GM19238 (cell line): ENCODE data around the gene NDOR1.
A peak's percentile ranks its signal among the peaks of the same experiment; 100 is the strongest.
"Not testable (repeated sequence)": the region's sequence is repeated elsewhere in the genome, so short reads cannot be mapped to it uniquely, and the experiment has no call there.

Source experiments
- DNase-seq: peaks from one replicate; pipeline ENCODE4 v3.0.0; 2011; ENCODE audit warnings: low spot score; ENCODE audit not compliant: insufficient read length

NDOR1 gene

DNA sequence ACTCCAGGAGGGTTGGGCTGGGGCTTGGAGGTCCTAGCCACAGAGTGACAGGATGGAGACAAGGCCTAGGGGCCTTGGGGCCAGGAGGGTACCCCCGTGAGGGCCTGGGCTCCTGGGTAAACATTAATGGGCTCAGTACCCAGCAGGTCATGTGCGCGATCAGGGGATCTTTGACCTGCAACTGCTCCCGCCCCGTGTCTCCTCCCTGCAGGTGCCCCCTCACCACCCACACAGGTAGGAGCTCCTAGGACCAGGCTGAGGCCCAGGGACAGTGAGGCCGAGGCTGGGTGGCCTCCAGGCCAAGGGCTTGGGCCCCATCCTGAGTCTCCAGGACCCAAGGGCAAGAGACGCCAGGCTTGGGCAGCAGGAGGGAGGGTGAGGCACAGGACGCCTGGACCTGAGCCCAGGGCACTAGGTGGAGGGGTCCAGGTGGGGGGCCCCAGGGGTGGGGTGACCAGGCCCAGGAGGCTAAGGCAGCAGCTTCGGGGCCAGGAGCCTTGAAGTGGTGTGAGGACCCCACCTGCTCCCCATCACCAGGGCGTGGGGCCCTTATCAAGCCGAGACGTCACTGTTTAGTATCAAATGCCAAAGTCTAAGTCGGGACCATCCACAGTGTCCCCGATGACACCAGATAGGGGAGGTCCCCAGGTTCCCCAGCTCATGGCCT lies 25.3 kb downstream of the NDOR1 start, which contains the start of gene SLC34A3:
Gene SLC34A3 (plus strand): TSS at position 197 of the 667 bp plus-strand sequence. CDS start 802 bp downstream, outside the sequence.
- no peak for DNase-seq

DNA sequence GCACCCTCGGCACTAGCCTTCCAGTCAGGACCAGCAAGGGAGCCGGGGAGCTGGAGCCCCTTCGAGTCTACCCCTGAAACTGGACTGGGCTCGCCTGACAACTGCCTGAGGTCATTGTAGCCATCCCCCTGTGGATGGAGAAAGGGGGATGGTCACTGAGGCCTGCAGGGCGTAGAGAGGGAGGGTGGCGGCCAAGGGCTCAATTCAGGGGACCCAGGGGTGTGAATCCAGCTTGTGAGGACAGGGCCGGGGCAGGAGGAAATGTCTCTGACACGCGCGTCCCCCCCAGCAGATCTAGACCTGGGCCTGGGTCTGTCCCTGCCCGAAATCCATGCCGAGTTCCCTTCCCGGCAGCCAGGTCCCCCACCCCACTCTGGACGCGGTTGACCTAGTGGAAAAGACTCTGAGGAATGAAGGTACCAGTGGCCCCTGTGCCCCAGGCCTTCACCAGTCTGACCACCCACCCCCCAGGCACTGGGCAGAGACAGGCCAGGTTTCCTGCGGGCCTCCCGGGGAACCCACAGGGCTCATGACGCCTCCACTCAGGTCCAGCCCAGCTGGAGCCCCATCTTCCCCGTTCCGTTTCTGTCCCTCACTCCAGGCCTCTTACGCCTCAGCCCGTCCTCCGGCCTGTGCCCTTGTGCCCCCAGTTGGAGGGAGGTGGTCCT lies 26.0 kb downstream of the NDOR1 start:
- no peak for DNase-seq

DNA sequence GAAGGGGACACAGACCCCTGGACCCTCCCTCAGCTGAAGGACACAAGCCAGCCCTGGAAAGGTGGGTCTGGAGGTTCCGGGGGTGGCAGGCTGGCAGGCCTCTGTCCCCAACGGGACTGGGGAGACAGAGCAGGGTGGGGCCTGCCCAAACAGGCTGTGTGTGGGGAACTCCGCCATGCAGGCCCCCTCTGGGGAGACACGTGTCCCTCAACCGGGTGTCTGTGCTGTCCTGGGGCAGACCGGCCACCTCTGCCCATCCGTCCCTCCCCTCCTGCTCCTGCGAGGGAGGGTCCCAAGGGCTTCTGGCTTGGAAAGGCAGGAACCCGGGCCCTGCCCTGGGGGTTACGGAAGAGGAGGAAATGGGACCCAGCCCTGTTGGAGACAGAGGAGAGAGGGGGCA lies 26.6 kb downstream of the NDOR1 start:
- DNase-seq, result no peak

DNA sequence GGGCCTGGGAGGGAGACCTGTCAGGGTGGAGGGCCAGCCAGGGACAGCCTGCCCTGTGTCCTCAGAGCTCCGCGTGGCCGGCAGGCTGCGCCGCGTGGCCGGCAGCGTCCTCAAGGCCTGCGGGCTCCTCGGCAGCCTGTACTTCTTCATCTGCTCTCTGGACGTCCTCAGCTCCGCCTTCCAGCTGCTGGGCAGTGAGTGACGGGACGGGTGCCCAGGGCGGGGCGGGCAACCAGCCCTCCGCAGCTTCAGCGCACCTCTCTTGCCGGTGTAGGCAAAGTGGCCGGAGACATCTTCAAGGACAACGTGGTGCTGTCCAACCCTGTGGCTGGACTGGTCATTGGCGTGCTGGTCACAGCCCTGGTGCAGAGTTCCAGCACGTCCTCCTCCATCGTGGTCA lies 27.0 kb downstream of the NDOR1 start:
- no peak for DNase-seq

DNA sequence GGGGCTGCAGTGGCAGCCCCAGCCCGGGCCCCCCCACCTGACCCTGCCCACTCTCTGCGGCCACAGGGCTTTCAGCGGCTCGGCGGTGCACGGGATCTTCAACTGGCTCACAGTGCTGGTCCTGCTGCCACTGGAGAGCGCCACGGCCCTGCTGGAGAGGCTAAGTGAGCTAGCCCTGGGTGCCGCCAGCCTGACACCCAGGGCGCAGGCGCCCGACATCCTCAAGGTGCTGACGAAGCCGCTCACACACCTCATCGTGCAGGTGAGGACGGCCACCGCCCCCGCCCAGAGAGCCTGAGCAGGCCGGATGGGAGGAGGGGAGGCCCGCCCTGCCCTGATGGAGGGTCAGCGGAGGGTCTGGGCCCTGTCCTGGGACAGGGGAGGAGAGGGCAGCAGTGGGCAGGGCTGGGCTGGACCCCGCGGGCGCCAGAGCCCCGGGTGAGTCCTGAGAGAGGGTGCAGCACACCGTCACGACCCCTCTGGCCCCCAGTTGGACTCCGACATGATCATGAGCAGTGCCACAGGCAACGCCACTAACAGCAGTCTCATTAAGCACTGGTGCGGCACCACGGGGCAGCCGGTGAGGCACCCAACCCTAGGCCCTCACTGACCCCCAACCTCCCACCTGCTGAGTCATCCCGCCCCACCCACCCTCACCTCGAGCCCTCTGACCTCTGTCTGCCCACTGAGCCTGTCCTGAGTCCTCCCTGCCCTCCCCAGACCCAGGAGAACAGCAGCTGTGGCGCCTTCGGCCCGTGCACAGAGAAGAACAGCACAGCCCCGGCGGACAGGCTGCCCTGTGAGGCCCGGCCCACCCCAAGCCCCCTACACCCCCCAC lies 27.9 kb downstream of the NDOR1 start:
- no peak for DNase-seq

DNA sequence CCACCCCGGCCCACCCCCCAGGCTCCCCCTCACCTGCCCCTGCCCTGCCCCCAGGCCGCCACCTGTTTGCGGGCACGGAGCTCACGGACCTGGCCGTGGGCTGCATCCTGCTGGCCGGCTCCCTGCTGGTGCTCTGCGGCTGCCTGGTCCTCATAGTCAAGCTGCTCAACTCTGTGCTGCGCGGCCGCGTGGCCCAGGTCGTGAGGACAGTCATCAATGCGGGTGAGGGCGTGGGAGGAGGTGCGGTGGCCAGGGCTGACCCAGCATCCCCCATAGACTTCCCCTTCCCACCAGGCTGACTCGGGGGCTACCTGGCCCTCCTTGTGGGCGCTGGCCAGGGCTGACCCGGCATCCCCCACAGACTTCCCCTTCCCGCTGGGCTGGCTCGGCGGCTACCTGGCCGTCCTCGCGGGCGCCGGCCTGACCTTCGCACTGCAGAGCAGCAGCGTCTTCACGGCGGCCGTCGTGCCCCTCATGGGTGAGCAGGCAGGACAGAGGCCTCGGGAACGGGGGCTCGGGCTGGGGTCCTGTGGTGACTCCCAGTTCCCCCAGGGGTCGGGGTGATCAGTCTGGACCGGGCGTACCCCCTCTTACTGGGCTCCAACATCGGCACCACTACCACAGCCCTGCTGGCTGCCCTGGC lies 28.7 kb downstream of the NDOR1 start:
- DNase-seq, result no peak

DNA sequence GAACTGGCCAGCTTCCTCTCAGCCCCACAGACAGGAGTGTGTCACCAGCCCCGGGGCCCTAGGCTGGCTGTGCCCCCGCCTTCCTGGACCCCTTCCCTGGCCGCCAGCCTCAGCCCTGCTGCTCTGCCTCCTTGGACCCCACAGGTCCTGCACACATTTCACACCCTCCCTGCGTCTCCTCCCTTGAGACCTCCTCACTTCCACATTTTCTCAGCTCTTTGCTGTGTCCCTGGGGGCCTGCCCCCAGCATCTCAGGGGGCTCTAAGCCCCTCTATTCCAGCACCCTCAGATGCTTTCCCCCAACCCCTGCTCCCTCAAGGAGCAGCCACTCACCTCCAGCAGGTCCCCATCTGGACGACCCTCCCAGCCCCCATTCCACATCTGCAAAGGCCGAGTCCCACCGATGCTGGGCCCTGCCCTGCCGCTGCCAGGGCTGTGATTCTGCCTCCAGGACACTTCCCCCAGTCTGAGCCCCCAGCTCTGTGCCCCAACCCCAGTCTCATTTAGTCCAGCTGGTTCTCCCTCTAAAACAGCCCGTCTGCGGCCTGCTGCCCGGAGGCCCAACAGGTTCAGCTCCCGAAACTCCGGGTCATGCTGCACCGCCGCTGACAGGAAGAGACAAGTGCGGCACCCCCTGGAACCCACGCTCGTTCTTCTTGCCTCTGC lies 29.4 kb downstream of the NDOR1 start:
- no peak for DNase-seq

DNA sequence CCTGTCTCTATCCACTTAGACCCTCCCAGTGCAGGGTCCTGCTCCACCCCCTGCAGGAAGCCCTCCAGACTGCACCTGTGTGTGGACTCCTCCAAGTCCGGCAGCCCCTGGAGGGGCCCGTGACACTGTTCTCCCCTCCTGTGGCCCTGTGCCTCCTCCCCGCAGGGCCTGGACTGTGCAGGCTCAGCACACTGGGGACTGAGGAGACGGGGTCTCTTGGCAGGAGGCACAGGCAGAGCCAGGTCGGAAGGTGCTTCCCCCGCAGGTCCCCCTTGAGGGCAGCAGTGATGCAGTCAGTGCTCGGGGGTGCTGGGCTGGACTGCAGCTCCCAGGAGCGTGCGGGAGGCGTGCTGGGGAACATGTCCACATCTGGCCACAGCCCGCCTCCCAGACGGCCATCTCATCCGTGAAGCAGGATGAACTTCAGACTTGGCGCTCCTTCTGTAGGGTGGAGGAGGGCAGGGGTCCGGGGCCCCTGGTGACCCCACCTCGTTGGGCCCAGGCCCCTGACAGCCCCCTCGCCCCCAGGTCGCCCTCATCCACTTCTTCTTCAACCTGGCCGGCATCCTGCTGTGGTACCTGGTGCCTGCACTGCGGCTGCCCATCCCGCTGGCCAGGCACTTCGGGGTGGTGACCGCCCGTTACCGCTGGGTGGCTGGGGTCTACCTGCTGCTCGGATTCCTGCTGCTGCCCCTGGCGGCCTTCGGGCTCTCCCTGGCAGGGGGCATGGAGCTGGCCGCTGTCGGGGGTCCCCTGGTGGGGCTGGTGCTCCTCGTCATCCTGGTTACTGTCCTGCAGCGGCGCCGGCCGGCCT lies 30.1 kb downstream of the NDOR1 start:
- no peak for DNase-seq

DNA sequence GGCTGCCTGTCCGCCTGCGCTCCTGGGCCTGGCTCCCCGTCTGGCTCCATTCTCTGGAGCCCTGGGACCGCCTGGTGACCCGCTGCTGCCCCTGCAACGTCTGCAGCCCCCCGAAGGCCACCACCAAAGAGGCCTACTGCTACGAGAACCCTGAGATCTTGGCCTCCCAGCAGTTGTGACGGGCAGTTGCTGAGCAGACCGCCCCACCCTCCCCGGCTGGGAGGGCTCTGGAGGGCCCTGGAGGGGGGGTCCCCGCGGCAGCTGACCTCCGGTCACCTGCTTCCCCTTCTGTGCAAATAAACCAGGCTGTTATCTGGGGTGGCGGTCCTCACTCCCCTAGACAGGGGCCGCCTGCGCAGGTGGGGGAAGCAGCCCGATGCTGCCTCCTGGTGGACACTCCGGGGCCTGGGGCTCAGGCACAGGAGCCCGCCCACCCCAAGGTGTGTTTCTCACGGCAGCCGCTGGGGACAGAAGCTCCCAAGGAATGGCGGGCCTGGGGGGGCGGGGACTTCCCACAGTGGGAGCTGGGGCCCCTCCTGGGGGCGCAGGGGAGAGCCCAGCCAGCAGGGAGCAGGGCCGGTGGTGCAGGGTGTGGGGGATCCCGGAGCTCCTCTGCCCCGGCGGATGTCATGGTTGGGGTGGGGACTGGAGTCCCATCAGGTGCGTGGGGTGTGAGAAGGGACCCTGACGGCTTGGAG lies 30.9 kb downstream of the NDOR1 start:
- peak; percentile 99 for DNase-seq

DNA sequence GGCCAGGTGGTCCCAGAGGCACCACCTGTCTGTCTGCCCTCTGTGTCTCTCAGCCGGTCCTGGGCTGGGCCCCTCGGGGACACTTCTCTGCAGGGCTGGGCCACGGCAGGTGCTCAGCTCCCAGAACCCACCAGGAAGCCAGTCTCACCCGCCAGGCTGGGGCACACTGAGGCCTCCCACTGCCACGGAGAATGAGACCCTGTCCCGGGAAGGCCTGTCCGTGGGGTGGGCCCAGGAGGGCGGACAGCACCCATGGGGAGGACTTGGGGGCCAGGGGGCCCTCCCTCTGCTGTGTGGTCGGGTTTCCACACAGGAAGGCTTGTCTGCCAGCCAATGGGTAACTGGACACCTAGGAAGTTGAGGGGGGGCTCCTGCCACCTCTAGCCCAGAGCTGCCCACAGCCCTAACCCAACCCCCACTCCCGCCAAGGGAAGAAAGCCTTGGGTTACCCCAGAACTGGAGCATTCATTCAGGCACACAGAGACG lies 31.5 kb downstream of the NDOR1 start:
- DNase-seq, result no peak

DNA sequence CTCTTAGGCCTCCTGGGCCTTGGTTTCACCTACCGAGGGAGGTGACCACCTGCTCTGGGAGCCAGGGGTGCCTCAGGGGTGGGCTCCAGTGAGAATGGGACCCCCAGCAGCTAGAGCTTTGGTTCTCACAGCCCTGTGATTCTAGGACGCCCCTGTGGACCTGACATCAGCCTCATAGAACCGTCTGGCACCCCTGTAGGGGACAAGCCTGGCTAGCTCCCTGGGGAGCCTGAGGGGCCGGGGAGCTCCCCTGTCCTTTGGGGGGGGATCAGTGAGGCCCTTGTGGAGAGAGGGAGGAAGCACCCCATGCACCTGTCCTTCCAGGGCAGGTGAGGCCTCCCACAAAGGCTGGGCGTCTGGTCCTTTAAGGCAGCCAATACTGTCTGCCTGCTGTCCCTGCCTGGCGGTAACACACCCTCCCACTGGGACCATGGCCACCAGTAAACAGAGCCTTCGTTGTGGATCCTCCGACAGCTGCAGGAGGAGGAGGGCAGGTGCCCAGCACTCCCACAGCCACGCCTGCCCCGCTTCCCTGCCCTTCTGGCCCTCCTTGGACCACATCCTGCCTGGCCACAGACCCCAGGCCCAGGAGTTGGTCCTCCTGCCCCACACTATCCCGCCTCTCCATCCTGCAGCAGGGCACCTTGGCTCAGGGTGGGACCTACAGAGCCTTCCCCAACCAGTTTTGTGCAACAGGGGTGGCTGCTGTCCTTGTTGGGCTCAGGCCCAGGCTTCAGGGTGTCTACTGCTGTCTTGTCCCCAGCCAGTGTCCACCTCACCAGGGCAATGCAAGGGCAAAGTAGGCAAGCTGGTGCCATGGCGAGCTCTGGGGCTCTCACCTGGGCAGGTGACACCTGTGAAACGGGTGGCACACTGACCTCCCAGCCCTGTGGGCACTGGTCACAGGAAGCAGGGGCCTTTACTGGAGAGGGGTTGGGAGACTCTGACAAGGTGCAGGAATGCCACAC lies 32.5 kb downstream of the NDOR1 start:
- DNase-seq, result no peak

DNA sequence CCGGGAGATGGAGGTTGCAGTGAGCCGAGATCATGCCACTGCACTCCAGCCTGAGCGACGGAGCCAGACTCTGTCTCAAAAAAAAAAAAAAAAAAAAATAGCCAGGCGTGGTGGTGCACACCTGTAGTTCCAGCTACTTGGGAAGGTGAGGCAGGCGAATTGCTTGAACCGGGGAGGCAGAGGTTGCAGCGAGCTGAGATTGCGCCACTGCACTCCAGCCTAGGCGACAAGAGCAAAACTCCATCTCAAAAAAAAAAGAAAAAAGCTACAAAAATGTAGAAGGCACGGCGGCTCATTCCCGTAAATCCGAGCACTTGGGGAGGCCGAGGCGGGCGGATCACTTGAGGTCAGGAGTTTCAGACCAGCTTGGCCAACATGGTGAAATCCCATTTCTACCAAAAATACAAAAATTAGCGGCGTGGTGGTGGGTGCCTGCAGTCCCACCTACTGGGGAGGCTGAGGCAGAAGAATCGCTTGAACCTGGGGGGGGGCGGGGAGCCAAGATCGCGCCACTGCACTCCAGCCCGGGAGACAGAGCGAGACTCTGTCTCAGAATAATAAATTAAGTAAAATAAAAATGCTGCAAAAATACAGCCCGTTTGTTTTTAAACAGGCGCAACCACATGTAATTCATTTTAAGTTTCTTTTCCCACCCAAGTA lies 34.2 kb downstream of the NDOR1 start:
- not testable (repeated sequence) for DNase-seq

DNA sequence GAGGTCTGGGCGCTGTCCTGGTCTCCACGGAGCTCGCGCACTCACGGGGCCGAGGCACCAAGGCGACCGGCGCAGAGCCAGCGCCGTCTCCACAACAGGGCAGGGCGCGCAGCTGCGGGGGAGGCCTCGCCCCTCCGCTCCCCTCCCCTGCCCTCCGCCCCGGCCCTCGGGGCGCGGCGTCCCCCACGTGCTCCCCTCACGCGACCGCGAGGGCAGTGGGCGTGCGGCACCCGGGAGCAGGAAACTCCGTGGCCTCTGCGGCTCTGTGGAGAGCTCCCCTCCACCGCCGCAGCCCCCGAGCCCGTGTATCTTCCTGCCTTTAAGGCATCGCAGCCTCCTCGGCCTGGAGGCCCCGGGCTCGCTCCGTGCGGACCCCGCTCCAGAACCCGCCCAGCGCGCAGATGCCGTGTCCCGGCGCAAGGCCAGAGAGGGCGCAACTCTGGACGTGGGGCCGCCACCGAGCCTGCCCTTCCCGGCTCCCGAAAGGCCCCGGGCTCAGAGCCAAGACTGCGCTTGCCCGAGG lies 34.9 kb downstream of the NDOR1 start:
- DNase-seq, result peak; percentile 74

DNA sequence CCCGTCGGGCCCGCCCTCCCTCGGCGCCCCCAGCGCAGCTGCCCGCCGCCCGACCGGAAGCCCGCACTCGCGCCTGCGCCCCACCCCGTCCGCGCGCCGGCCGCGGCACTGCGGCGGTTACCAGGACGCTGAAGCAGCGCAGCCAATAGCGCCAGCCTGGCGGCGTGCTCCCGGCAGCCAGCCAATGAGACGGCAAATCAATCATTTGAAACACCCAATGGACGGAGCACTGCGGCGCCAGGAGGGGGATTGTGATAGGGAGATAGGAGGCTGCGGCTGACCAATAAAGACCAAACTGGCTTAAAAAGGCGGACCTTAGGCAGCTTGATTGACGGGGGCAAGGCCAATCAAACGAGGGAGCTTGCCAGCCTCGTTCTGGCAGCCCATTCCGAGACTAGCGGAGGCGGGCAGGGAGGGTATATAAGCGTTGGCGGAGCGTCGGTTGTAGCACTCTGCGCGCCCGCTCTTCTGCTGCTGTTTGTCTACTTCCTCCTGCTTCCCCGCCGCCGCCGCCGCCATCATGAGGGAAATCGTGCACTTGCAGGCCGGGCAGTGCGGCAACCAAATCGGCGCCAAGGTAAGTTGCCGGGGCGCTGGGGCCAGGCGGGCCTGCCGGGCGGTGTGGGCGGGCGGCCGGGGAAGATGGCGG lies 35.5 kb downstream of the NDOR1 start, which contains the start of gene TUBB4B:
Gene TUBB4B (plus strand): TSS at position 447 of the 649 bp plus-strand sequence. CDS start 74 bp downstream, at position 521.
- peak; percentile 100 for DNase-seq

DNA sequence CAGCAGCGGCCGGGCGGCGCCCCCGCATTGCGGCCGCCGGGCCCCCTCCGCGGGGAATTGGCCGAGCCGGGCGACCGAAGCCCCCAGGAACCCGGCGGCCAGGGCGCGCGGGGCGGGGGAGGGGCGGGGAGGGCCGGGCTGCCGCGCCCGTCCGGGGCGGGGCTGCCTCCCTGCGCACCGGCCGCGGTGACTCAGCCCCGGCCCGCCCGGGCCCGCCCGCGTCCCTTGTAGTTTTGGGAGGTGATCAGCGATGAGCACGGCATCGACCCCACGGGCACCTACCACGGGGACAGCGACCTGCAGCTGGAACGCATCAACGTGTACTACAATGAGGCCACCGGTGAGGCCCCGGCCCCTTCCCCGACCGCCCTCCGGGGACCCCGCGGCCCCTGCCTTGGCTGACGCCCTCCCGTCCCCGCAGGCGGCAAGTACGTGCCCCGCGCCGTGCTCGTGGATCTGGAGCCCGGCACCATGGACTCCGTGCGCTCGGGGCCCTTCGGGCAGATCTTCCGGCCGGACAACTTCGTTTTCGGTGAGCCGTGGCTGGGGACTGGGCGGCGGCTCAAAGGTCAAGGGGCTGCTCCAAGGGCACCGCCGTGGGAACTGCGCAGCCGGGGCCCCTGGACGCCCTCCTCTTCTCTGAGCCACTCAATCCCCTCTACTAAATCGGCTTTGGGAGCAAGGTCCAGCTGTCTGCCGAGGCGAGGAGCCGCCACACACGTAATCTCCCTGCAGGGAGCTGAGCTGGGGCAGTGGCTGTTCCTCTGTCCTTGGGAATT lies 36.2 kb downstream of the NDOR1 start:
- DNase-seq, result peak; percentile 66
